ENCODE data around the gene PC. TPM values are rescaled to one million over a fixed set of nuclear protein-coding genes. Genes with fewer than 3 reads are reported as not detected.

PC gene
- total and polyA plus RNA-seq, 2 experiments from 2014 or later: 18.3 to 21.7 TPM

- H3K9me3 Mint-ChIP-seq: no peaks in the 10 kb centered on the region
- no peak for ATAC-seq
These were observed 107.0 kb downstream of the PC start for GRCh38 chr11:66851239-66851596.

More at GRCh38 chr11:66851239-66851596, 107.0 kb downstream of the PC start:
- no peak for TF ChIP-seq EZH2 (IDR thresholded peaks at IDR 0.05; ENCODE audit: low read depth, unreplicated experiment)
- no peak for TF ChIP-seq ZNF462 (CRISPR knock-in tag; IDR thresholded peaks at IDR 0.05)
- TF ChIP-seq ETS1 (IDR thresholded peaks at IDR 0.05): no peak
- no peak for TF ChIP-seq ZNF331 (CRISPR knock-in tag; IDR thresholded peaks at IDR 0.05; ENCODE audit: low read depth)
- no peak for TF ChIP-seq EZH2phosphoT487 (IDR thresholded peaks at IDR 0.05; ENCODE audit: unreplicated experiment)
- no peak for TF ChIP-seq POLR2AphosphoS5 (IDR thresholded peaks at IDR 0.05; ENCODE audit: low read depth)
- no peak for TF ChIP-seq STAT1 (IDR thresholded peaks at IDR 0.05; ENCODE audit: unreplicated experiment)
- no peak for TF ChIP-seq REST (IDR thresholded peaks at IDR 0.05; ENCODE audit: unreplicated experiment)
- no peak for TF ChIP-seq JUNB (IDR thresholded peaks at IDR 0.05; ENCODE audit: unreplicated experiment)
- TF ChIP-seq ZNF114 (CRISPR knock-in tag; IDR thresholded peaks at IDR 0.05): no peak
- TF ChIP-seq CTCF (conservative IDR thresholded peaks at IDR 0.05; ENCODE audit: low read depth in 2 of 2): no peak
- TF ChIP-seq CREB1 (CRISPR knock-in tag; IDR thresholded peaks at IDR 0.05; ENCODE audit: low read depth): no peak
- no peak for TF ChIP-seq NANOG (IDR thresholded peaks at IDR 0.05; ENCODE audit: borderline replicate concordance)
- Histone ChIP-seq H3K4me3 (no peak overlapping the region), H3K9me2 (ENCODE audit: insufficient read depth) (no peaks in the 10 kb centered on the region), H3F3A (replicated peaks; ENCODE audit: low read depth) (peaks cover 11% of the 10 kb centered on the region; the same call in 1 of the 2 replicates), H3K4me1 (ENCODE audit: insufficient read depth) (peaks cover 11% of the 10 kb centered on the region), H3K79me2 (replicated peaks; ENCODE audit: insufficient read depth) (no peaks in the 10 kb centered on the region), H3K4me2 (no peak overlapping the region), H3K27me3 (ENCODE audit: insufficient read depth) (no peaks in the 10 kb centered on the region), H3K36me3 (ENCODE audit: insufficient read depth) (no peaks in the 10 kb centered on the region), H3K27ac (ENCODE audit: low read depth) (no peak overlapping the region), H2AFZ (no peak overlapping the region), H4K20me1 (replicated peaks; ENCODE audit: insufficient read depth) (no peaks in the 10 kb centered on the region)
- Mint-ChIP-seq H3K27me3 (ENCODE audit: insufficient read depth, low read depth, poor library complexity) (peaks cover 20% of the 10 kb centered on the region), H3K36me3 (ENCODE audit: low read depth) (peaks cover 5% of the 10 kb centered on the region), H3K4me3 (no peak overlapping the region), H3K4me1 (peaks cover 18% of the 10 kb centered on the region), H3K27ac (no peak overlapping the region)
- no peak for DNase-seq (ENCODE audit: low spot score)
